Measurements from ENCODE around the gene COL5A1. TPM values are rescaled to one million over a fixed set of nuclear protein-coding genes. Genes with fewer than 3 reads are reported as not detected.
"Not testable (repeated sequence)": the region's sequence is repeated elsewhere in the genome, so short reads cannot be mapped to it uniquely, and the experiment has no call there.

Gene COL5A1
- total RNA-seq, 1 donor from 2014 or later: 435 TPM

GRCh38 chr9:134692573-134692860, 50.9 kb downstream of the COL5A1 start:
- no peak for DNase-seq

- DNase-seq: no peak
These were observed 51.4 kb downstream of the COL5A1 start for GRCh38 chr9:134693011-134693410.

DNA sequence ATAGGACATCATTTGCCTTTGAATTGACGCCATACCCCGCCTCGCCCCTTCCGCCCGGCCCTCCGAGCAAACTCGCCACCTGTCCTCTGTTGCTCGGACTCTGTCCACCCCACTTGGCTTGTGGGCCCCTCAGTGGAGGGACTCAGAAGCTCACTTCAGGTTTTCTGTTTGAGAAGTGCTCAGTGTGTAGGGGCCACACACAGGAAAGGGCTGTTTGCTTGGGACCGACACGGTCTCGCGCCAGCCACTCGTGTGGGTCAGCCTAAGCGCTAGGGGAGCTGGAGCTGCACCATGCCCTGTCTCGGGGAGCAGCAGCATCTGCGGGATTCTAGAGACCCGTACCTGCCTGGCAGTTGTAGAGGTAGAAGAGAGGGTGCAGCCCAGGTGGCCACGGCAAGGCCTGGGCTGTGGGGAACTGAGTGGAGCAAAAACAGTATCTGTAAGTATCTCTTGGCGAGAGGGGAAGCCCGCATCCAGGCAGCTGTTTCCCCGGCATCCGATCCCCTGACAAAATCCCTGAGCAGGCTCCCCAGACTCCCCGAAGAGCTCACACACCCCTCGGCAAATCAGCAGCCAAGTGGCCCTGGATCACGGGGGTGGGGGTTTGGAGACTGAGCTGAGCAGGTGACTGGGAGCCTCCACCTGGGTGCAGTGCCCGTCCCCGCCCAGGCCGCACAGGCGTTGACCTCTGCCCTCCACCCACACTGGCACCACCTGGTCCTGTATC, 52.2 kb downstream of the COL5A1 start:
- DNase-seq: no peak

- DNase-seq: no peak
These were observed 52.7 kb downstream of the COL5A1 start for GRCh38 chr9:134694368-134694665.

DNA sequence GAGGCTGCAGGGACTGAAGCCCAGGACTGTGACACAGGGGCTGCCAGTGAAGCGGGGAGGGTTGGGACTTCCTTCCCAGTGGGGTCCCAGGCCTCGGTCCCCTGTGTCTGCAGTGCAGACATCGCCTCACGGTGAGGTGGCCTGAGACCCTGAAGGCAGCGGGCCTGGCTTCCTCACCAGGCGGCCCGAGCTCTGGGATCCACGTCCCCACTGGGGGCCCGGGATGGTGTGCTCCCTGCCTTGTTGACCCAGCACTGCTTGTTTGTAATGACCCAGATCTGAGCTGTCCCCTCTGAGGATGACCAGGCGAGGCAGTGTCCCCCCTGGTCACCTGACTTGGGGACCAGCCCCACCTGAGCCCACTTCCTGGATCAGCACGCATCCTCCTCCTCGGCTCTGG, 53.1 kb downstream of the COL5A1 start:
- DNase-seq: no peak

DNA sequence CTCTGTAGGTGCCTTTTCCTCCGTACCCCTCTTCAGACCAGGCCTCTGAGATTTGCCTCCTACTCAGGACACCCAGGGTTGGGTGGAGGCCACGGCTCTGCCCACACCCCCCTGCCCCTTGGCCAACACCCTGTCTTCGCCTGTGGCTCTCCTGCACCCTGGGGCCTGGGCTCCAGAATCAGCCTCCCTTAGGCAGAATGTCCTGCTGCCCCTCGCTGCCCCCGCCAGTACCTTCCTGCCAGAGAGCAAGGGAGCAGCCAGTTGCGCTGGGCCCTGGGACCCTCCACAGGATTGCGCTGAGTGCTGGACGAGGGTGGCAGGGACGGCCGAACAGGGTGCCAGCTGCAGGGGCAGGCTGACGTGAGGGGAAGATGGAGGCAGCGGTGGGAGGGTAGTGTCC, 53.5 kb downstream of the COL5A1 start:
- DNase-seq: no peak

DNA sequence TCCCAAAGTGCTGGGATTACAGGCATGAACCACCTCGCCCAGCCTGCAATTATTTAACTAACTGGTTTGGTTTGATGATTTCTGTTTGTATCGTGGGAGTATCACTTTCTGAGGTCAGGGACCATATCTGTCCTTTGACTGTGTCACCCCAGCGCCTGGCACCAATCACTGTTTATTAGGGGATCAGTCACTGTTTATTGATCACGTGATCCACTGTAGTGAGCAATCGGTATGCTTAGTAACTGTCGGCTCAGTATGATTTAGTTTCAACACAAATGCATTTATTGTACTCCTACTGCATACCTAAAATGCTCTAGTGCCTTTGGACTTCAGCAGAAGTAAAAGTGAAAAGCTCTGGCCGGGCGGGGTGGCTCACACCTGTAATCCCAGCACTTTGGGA, 54.8 kb downstream of the COL5A1 start:
- DNase-seq: no peak

DNA sequence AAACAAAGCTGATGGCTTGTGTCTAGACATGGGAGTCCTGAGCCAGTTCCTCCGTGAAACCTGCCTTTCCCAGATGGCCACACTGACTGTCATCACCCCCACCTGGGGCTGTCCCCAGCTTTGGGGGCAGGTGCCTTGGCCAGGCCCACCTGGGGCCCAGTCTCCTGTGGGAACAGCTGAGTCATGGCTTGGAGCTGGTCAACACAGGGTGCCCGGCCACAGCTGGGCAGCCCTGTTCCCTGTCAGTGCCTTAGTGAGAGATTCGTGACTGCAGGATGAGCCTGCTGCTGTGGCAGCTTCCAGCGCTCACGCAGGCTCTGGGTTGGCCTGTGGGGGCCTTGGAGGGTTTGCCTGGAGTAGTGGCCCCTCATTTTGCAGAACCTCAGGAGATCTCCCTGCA, 56.5 kb downstream of the COL5A1 start:
- no peak for DNase-seq

DNA sequence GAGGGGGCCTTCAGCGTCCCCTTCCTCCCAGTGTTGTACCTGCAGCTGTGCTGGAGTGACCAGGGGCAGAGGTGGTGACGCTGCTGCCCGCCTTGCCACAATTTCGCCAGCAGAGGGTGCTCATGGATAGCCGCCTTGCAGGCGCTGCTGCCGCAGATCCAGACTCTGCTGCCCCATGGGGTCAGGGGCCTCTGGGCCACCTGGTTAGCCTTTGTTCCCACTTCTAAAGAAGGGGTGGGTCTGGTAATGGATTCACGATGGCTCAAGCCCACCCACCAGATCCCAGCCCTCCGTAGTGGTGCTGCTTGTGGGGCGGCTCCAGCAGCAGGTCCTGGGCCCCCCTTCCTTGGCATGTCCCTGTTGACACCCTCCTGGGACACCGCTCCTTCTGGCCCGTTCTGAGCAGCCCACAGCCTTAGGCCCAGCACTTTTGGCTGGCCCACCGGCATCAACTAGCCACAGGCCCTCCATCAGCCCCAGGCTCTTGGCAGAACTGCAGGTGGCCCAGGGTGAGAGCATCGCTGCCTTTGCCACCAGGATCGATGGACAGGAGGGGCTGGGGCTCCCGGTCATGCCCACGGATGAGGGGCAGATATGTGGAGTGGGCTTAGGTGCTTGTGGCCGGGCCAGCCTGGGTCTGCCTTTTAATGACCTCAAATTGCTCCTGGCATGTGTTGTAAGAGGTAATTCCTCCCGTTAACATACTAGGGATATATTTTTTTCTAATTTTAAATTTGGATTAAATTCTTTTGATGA, 57.2 kb downstream of the COL5A1 start:
- DNase-seq: peak; percentile 80

GRCh38 chr9:134699343-134699740, 57.7 kb downstream of the COL5A1 start:
- DNase-seq: no peak

- no peak for DNase-seq
These were observed 59.2 kb downstream of the COL5A1 start for GRCh38 chr9:134700636-134701350.

GRCh38 chr9:134701581-134702259, 60.1 kb downstream of the COL5A1 start:
- no peak for DNase-seq

- DNase-seq: no peak
These were observed 60.7 kb downstream of the COL5A1 start for GRCh38 chr9:134702291-134702690.

DNA sequence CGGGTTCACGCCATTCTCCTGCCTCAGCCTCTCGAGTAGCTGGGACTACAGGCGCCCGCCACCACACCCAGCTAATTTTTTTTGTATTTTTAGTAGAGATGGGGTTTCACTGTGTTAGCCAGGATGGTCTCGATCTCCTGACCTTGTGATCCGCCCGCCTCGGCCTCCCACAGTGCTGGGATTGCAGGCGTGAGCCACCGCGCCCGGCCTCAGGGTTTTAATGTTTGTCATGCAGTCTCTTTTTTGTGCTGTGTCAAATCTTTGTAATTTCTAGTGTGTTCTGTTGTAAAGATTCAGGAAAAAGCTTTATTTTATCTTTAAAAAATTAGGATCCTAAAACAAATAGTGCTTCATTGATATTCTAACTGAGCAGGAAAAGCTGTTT, 62.1 kb downstream of the COL5A1 start:
- not testable (repeated sequence) for DNase-seq

DNA sequence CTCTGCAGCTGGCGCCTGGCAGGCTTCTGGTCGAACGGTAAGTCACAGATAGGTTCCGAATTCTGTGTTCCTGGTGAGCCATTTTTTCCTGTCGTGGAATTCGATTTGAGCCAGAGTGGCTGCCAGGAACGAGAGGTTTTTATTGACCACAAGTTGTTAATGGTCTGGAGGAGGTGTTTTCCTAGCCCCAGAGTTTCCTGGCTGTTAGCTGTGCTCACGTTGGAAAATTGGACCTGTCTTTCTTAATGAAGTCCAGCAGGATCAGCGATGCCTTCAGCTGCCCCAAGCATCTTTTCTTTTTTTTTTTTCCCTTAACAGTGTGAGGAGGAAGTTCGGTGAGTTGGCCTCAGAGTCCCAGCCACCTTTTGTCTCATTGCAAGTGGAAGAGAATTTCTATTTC, 62.9 kb downstream of the COL5A1 start:
- peak; percentile 56 for DNase-seq

DNA sequence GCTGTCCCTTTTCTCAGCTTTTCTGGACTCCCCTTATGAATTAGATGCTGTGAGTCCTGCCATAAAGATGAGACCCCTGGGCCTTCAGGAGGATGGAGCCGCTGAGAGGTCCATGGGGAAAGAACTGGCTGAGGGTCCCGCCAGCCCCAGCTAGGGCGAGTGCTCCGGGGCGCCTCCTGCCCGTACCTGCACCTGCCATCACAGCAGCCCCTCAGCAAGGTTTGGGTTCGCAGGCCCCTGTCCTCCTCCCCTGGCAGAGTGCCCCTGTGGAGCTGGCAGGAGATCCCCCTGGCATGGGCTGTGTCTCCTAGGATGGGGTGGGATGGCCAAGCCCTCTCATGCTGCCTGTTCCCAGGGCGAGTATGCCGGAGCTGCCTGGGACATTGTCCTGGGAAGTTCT, 64.2 kb downstream of the COL5A1 start:
- no peak for DNase-seq

DNA sequence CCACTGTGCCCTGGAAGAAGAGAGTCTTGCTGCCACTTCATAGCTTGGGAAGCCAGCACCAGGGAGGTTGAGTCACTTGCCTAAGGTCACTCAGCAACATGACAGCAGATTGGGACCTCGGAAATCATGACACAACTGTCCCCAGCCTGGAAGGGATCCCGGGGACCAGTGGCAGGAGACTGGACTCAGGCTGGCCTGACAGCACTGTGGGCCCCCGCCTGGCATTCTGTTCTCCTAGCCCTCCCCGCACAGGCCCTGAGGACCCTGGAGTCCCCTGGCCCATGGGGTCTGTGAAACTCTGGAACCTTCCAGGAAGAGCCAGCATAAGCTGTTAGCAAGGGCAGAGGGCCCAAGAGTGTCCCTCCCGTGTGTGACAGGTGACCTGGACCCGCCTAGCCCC, 64.9 kb downstream of the COL5A1 start:
- DNase-seq: no peak

DNA sequence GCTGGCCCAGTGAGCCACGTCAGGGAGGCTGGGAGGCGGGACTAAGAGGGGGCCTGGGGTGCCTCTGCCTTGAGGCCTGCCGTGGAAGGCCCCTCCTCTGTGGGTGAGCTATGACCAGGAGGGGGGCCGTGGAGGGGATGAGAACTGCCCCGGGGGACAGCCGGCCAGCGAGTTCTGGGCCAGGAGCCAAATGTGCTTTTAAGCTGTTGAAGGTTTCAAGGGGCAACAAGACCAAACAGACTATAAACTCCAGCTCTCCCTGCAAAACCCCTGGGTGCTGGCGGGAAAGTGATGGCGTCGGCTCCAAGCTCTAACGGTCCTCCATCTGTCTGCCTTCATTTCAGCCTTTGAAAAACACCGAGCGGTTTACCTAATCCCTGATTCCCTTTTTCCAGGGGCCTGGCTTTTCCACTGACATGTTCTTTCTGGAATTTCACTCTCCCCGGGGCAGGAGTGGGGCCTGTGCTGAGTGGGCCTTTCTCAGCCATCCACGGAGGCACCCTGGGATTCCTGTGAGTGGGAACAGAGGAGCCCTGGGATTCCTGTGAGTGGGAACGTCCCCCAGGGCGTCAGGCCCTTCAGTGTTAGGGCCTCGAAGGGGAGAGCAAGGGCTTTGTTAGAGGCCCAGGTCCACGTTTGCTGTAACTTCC, 65.6 kb downstream of the COL5A1 start:
- DNase-seq: peak; percentile 96

- no peak for DNase-seq
These were observed 66.4 kb downstream of the COL5A1 start for GRCh38 chr9:134707731-134708671.

- no peak for DNase-seq
These were observed 67.1 kb downstream of the COL5A1 start for GRCh38 chr9:134708672-134709038.

DNA sequence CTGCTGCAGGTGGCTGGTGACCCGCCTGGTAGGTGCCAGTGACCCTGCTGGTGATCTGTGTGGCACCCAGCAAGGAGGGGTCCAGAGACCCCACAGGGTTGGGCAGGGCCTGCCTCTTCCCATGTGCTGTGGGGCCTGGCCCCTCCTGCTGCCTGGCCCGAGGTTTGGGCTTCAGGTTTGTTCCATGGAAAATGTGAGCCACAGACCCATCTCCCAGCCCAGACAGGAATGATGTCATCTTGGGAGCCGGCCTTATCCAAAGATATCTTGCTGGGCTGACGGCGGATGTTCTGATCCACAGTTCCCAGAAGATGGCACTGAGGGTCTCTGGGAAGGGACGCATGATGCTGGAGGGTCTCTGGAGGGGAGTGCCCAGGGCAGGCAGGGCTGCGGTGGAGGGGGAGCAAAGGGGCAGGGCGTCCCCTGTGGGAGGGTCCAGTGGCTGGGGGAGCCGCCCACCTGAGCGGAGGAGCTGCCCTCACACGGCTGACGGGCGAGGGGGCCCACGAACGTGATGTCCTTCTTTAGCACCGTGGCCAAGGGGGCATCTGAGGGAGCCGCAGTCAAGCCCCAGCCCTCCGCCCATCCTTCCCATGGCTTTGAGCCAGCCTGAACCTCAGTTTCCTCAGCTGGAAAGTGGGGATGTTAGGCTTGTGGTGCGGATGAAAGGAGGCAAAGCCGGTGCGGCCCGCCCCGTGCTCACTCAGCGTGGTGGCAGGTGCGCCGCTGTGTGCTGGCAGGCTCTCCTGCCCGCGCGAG, 68.1 kb downstream of the COL5A1 start:
- DNase-seq: peak; percentile 83

Data from tongue (tissue), 2 donors.